SU-DHL-6 (cell line): Measurements from ENCODE around the gene COBLL1.

Experiments
- H2AFZ ChIP-seq: fragments of 200-600 bp; sonication (generic); 2 replicates; pipeline ENCODE4 v1.6.1; 2014; ENCODE audit warnings: low read depth, mild to moderate bottlenecking, moderate library complexity, mixed read lengths, antibody characterized with exemption, low read length; ENCODE audit not compliant: severe bottlenecking
- H3F3A ChIP-seq: fragments of 200-600 bp; shearing (Covaris generic); 2 replicates; pipeline ENCODE4 v1.6.0; 2016; ENCODE audit warnings: antibody characterized with exemption, mild to moderate bottlenecking; ENCODE audit not compliant: insufficient read depth
- H3K27ac ChIP-seq: fragments of 200-600 bp; sonication (generic); 2 replicates; pipeline ENCODE4 v1.5.1; 2016; ENCODE audit warnings: low read depth, mild to moderate bottlenecking, low read length, moderate library complexity, mixed read lengths
- H3K27me3 ChIP-seq: fragments of 200-600 bp; sonication (generic), shearing (Covaris generic); 2 replicates; pipeline ENCODE4 v1.6.0; 2014; ENCODE audit warnings: mild to moderate bottlenecking, low read length
- H3K36me3 ChIP-seq: fragments of 200-600 bp; sonication (generic); 2 replicates; pipeline ENCODE4 v1.6.1; 2014; ENCODE audit warnings: mild to moderate bottlenecking, low read length, mixed read lengths
- H3K4me2 ChIP-seq: fragments of 300-600, 200-600 bp; shearing (Covaris generic), sonication (generic); 2 replicates; pipeline ENCODE4 v1.6.0; 2014; ENCODE audit warnings: low read length, low read depth, mild to moderate bottlenecking; ENCODE audit not compliant: poor library complexity, severe bottlenecking
- H3K4me3 ChIP-seq: fragments of 200-600 bp; sonication (generic); 2 replicates; pipeline ENCODE4 v1.5.1; 2014; ENCODE audit warnings: antibody characterized with exemption, low read length, mild to moderate bottlenecking, mixed read lengths; ENCODE audit not compliant: insufficient read depth, poor library complexity, severe bottlenecking
- H3K79me2 ChIP-seq: fragments of 200-600 bp; sonication (generic); 2 replicates; pipeline ENCODE4 v1.6.1; 2014; ENCODE audit warnings: mild to moderate bottlenecking, low read length, moderate library complexity; ENCODE audit not compliant: insufficient read depth
- H3K9ac ChIP-seq: fragments of 200-600 bp; sonication (generic); 2 replicates; pipeline ENCODE4 v1.7.0; 2014; ENCODE audit warnings: mild to moderate bottlenecking, low read length
- H3K9me2 ChIP-seq: fragments of 200-600 bp; sonication (generic); replicated peaks from 2 replicates; pipeline ENCODE4 v1.6.1; 2014; ENCODE audit warnings: low read length; ENCODE audit not compliant: insufficient read depth
- H3K9me3 ChIP-seq: fragments of 200-600 bp; sonication (generic); 2 replicates; pipeline ENCODE4 v1.6.1; 2014; ENCODE audit warnings: low read length, mixed read lengths; ENCODE audit not compliant: insufficient read depth
- H4K20me1 ChIP-seq: fragments of 200-600 bp; sonication (generic); 2 replicates; pipeline ENCODE4 v1.6.1; 2014; ENCODE audit warnings: low read depth, mild to moderate bottlenecking, antibody characterized with exemption, low read length, moderate library complexity, mixed read lengths
- CTCF ChIP-seq: fragments of 200-600 bp; sonication (generic); IDR thresholded peaks from one replicate; pipeline ENCODE4 v1.5.1; 2017; ENCODE audit warnings: antibody characterized with exemption, mild to moderate bottlenecking, low read length, moderate library complexity; ENCODE audit not compliant: insufficient read depth, poor library complexity, severe bottlenecking
- EZH2phosphoT487 ChIP-seq: fragments of 200-600 bp; sonication (generic), shearing (Covaris generic); conservative IDR thresholded peaks from 2 replicates; pipeline ENCODE4 v1.6.1; 2018; ENCODE audit warnings: mild to moderate bottlenecking, antibody characterized with exemption, low read length, moderate library complexity, mixed read lengths

The COBLL1 gene

GRCh38 chr2:164651361-164651760 lies 190.3 kb downstream of the COBLL1 start:
- no peak overlapping the region for H3K4me2 ChIP-seq
- no peaks in the 10 kb centered on the region for H3K9me3 ChIP-seq
- no peak for TF ChIP-seq CTCF
- TF ChIP-seq EZH2phosphoT487 = no peak
- H3K36me3 ChIP-seq = no peaks in the 10 kb centered on the region
- no peaks in the 10 kb centered on the region for H4K20me1 ChIP-seq
- H3K9me2 ChIP-seq = no peaks in the 10 kb centered on the region
- H3K27ac ChIP-seq = no peak overlapping the region
- no peak overlapping the region for H3K9ac ChIP-seq
- H3K27me3 ChIP-seq = no peaks in the 10 kb centered on the region
- H2AFZ ChIP-seq = no peak overlapping the region
- H3K4me3 ChIP-seq = no peak overlapping the region
- no peaks in the 10 kb centered on the region for H3F3A ChIP-seq
- no peaks in the 10 kb centered on the region for H3K79me2 ChIP-seq

GRCh38 chr2:164644036-164644700 lies 197.5 kb downstream of the COBLL1 start:
- Histone ChIP-seq H3K4me2 (no peak overlapping the region), H3K4me3 (no peak overlapping the region), H3F3A (no peaks in the 10 kb centered on the region), H3K79me2 (no peaks in the 10 kb centered on the region), H3K27me3 (no peaks in the 10 kb centered on the region), H4K20me1 (no peaks in the 10 kb centered on the region), H2AFZ (no peak overlapping the region), H3K9me3 (no peaks in the 10 kb centered on the region), H3K27ac (no peak overlapping the region), H3K36me3 (no peaks in the 10 kb centered on the region), H3K9ac (no peak overlapping the region), H3K9me2 (no peaks in the 10 kb centered on the region)
- TF ChIP-seq CTCF (no peak), EZH2phosphoT487 (no peak)

- no peak overlapping the region for H3K27ac ChIP-seq
- no peaks in the 10 kb centered on the region for H3K79me2 ChIP-seq
- H3K4me2 ChIP-seq = no peak overlapping the region
- H3K9me3 ChIP-seq = no peaks in the 10 kb centered on the region
- no peaks in the 10 kb centered on the region for H3F3A ChIP-seq
- H4K20me1 ChIP-seq = no peaks in the 10 kb centered on the region
- H3K27me3 ChIP-seq = no peaks in the 10 kb centered on the region
- H3K4me3 ChIP-seq = no peak overlapping the region
- no peak overlapping the region for H3K9ac ChIP-seq
- no peak overlapping the region for H2AFZ ChIP-seq
- H3K9me2 ChIP-seq = no peaks in the 10 kb centered on the region
- no peaks in the 10 kb centered on the region for H3K36me3 ChIP-seq
- TF ChIP-seq EZH2phosphoT487 (no peak), CTCF (no peak)
Observed at GRCh38 chr2:164642946-164643555, 198.6 kb downstream of the COBLL1 start.
